ENCODE results near the gene NPR2.

- TF ChIP-seq CTCF (conservative IDR thresholded peaks at IDR 0.05; ENCODE audit: low read length) (no peak), EZH2phosphoT487 (IDR thresholded peaks at IDR 0.05; ENCODE audit: borderline replicate concordance) (no peak)
These were observed 2.1 kb downstream of the NPR2 start for GRCh38 chr9:35793461-35793860.

All from Loucy (cell line).